Loucy (cell line): ENCODE measurements around the gene MYO3B.

Experiments used
- H2AFZ ChIP-seq: fragments of 200-600 bp; sonication (generic); 2 replicates; pipeline ENCODE4 v1.6.0; 2016; ENCODE audit warnings: antibody characterized with exemption, mild to moderate bottlenecking, low read length, moderate library complexity
- H3F3A ChIP-seq: fragments of 200-600 bp; 2 replicates; pipeline ENCODE4 v1.6.0; 2016; ENCODE audit warnings: antibody characterized with exemption, low read depth, mild to moderate bottlenecking
- H3K27me3 ChIP-seq: fragments of 200-600 bp; sonication (generic); 2 replicates; pipeline ENCODE4 v1.6.1; 2014; ENCODE audit warnings: low read length, mild to moderate bottlenecking; ENCODE audit not compliant: insufficient read depth, poor library complexity, severe bottlenecking
- H3K36me3 ChIP-seq: fragments of 200-600 bp; sonication (generic); 2 replicates; pipeline ENCODE4 v1.6.1; 2016; ENCODE audit warnings: low read length; ENCODE audit not compliant: insufficient read depth
- H3K4me1 ChIP-seq: fragments of 200-600 bp; sonication (generic); 2 replicates; pipeline ENCODE4 v1.5.1; 2014; ENCODE audit warnings: low read length, mild to moderate bottlenecking; ENCODE audit not compliant: insufficient read depth, poor library complexity, severe bottlenecking
- H3K4me2 ChIP-seq: fragments of 200-600 bp; sonication (generic); 2 replicates; pipeline ENCODE4 v1.6.0; 2014; ENCODE audit warnings: antibody characterized with exemption, low read length, low read depth, mild to moderate bottlenecking; ENCODE audit not compliant: poor library complexity, severe bottlenecking
- H3K4me3 ChIP-seq: fragments of 200-600 bp; sonication (generic); 2 replicates; pipeline ENCODE4 v1.5.1; 2014; ENCODE audit warnings: low read length, mild to moderate bottlenecking, mixed read lengths; ENCODE audit not compliant: poor library complexity, severe bottlenecking
- H3K79me2 ChIP-seq: fragments of 200-600 bp; sonication (generic); 2 replicates; pipeline ENCODE4 v1.6.1; 2014; ENCODE audit warnings: low read length; ENCODE audit not compliant: insufficient read depth
- H3K9ac ChIP-seq: fragments of 200-600 bp; sonication (generic); 2 replicates; pipeline ENCODE4 v1.6.0; 2014; ENCODE audit warnings: mild to moderate bottlenecking, low read depth, low read length, moderate library complexity; ENCODE audit not compliant: poor library complexity, severe bottlenecking
- H3K9me2 ChIP-seq: fragments of 200-600 bp; sonication (generic); replicated peaks from 2 replicates; pipeline ENCODE4 v1.6.1; 2016; ENCODE audit warnings: low read depth, low read length, mixed read lengths
- H3K9me3 ChIP-seq: fragments of 200-600 bp; sonication (generic); 2 replicates; pipeline ENCODE4 v1.6.1; 2014; ENCODE audit warnings: mild to moderate bottlenecking, antibody characterized with exemption, low read length, low read depth; ENCODE audit not compliant: insufficient read depth
- H4K20me1 ChIP-seq: fragments of 200-600 bp; sonication (generic); 2 replicates; pipeline ENCODE4 v1.6.0; 2014; ENCODE audit warnings: antibody characterized with exemption, low read length, mild to moderate bottlenecking; ENCODE audit not compliant: insufficient read depth, poor library complexity, severe bottlenecking
- CTCF ChIP-seq: fragments of 200-600 bp; sonication (generic); conservative IDR thresholded peaks from 2 replicates; pipeline ENCODE4 v1.5.1; 2014; ENCODE audit warnings: mild to moderate bottlenecking, antibody characterized with exemption, low read length
- EZH2phosphoT487 ChIP-seq: fragments of 200-600 bp; IDR thresholded peaks from 2 replicates; pipeline ENCODE4 v1.6.1; 2018; ENCODE audit warnings: antibody characterized with exemption, mild to moderate bottlenecking, moderate library complexity, borderline replicate concordance

MYO3B gene

DNA sequence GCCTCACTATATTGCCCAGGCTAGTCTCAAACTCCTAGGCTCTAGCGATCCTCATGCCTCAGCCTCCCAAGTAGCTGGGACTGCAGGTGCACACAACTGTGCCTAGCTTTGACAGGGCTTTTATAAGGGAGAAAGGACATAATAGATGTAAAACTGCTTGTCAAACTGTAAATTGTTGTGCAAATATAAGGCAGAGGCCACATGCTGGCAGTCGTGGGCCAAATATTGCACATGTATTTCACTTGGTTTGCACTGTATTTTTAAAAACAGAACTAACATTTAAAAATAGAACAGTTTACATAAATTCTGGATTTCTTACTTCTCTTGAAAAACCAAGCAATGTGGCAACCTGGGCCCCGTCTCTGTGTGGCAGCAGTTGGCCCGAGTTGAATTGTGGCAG, 31.2 kb upstream of the MYO3B start:
- no peaks in the 10 kb centered on the region for H3K27me3 ChIP-seq
- H3K36me3 ChIP-seq = no peaks in the 10 kb centered on the region
- H3K9me3 ChIP-seq = no peaks in the 10 kb centered on the region
- H3K9ac ChIP-seq = no peak overlapping the region
- no peaks in the 10 kb centered on the region for H3K79me2 ChIP-seq
- no peaks in the 10 kb centered on the region for H3K9me2 ChIP-seq
- no peaks in the 10 kb centered on the region for H4K20me1 ChIP-seq
- peaks cover 9% of the 10 kb centered on the region for H3K4me1 ChIP-seq
- H3K4me3 ChIP-seq = no peak overlapping the region
- no peak overlapping the region for H2AFZ ChIP-seq
- H3F3A ChIP-seq = no peaks in the 10 kb centered on the region
- TF ChIP-seq CTCF = no peak
- TF ChIP-seq EZH2phosphoT487 = no peak
- H3K4me2 ChIP-seq = no peak overlapping the region

- no peak overlapping the region for H3K4me2 ChIP-seq
- no peaks in the 10 kb centered on the region for H3K27me3 ChIP-seq
- peaks cover 9% of the 10 kb centered on the region for H3K4me1 ChIP-seq
- TF ChIP-seq EZH2phosphoT487 (no peak), CTCF (no peak)
- H3K36me3 ChIP-seq = no peaks in the 10 kb centered on the region
- no peak overlapping the region for H2AFZ ChIP-seq
- no peak overlapping the region for H3K9ac ChIP-seq
- no peak overlapping the region for H3K4me3 ChIP-seq
- H3K9me2 ChIP-seq = no peaks in the 10 kb centered on the region
- no peaks in the 10 kb centered on the region for H3F3A ChIP-seq
- no peaks in the 10 kb centered on the region for H3K9me3 ChIP-seq
- H3K79me2 ChIP-seq = no peaks in the 10 kb centered on the region
- no peaks in the 10 kb centered on the region for H4K20me1 ChIP-seq
Measured at GRCh38 chr2:170147576-170147975, 30.4 kb upstream of the MYO3B start.

GRCh38 chr2:170148161-170148560, 29.8 kb upstream of the MYO3B start:
- Histone ChIP-seq H2AFZ (no peak overlapping the region), H3K4me1 (peaks cover 9% of the 10 kb centered on the region), H3K9me3 (no peaks in the 10 kb centered on the region), H4K20me1 (no peaks in the 10 kb centered on the region), H3K9ac (no peak overlapping the region), H3K79me2 (no peaks in the 10 kb centered on the region), H3K4me2 (no peak overlapping the region), H3K27me3 (no peaks in the 10 kb centered on the region), H3K4me3 (no peak overlapping the region), H3K9me2 (no peaks in the 10 kb centered on the region), H3K36me3 (no peaks in the 10 kb centered on the region), H3F3A (no peaks in the 10 kb centered on the region)
- TF ChIP-seq EZH2phosphoT487 = no peak
- no peak for TF ChIP-seq CTCF
